ENCODE results near the gene LGR5.

GRCh38 chr12:71465796-71466195 is 26.2 kb downstream of the LGR5 start:
- TF ChIP-seq CTCF (IDR thresholded peaks at IDR 0.05; ENCODE audit: insufficient read depth, low read length, poor library complexity, severe bottlenecking): no peak
- no peak for TF ChIP-seq EZH2phosphoT487 (conservative IDR thresholded peaks at IDR 0.05; ENCODE audit: low read length)

Data from SU-DHL-6 (cell line).